Body of pancreas (tissue), 4 donors: ENCODE data around the gene FBXL20.

ENCODE experiments used
- POLR2A ChIP-seq, 3 donors: fragments of 450-650 bp; IDR thresholded peaks; one replicate each; pipeline ENCODE4 v1.6.1; 2016; ENCODE audit warnings: antibody characterized with exemption in 3 of 3, mild to moderate bottlenecking in 2 of 3
- TF ChIP-seq, protein P1 (sequence below), 7 experiments: fragments of 450-650 bp in 4 of 7; fragments of 200-600 bp in 3 of 7; sonication (generic) in 3 of 7; IDR thresholded peaks; one replicate each; pipeline ENCODE4 v1.5.1; 2016 to 2019; ENCODE audit warnings: antibody characterized with exemption in 7 of 7

- TF ChIP-seq, protein P1, sequence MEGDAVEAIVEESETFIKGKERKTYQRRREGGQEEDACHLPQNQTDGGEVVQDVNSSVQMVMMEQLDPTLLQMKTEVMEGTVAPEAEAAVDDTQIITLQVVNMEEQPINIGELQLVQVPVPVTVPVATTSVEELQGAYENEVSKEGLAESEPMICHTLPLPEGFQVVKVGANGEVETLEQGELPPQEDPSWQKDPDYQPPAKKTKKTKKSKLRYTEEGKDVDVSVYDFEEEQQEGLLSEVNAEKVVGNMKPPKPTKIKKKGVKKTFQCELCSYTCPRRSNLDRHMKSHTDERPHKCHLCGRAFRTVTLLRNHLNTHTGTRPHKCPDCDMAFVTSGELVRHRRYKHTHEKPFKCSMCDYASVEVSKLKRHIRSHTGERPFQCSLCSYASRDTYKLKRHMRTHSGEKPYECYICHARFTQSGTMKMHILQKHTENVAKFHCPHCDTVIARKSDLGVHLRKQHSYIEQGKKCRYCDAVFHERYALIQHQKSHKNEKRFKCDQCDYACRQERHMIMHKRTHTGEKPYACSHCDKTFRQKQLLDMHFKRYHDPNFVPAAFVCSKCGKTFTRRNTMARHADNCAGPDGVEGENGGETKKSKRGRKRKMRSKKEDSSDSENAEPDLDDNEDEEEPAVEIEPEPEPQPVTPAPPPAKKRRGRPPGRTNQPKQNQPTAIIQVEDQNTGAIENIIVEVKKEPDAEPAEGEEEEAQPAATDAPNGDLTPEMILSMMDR (IDR thresholded peaks at IDR 0.05): no peak
- TF ChIP-seq POLR2A (IDR thresholded peaks at IDR 0.05): no peak
Observed at GRCh38 chr17:39306509-39307212, 94.8 kb downstream of the FBXL20 start.
